22Rv1 (cell line): ENCODE results near the gene PDP2.

Experiments used
- ZFX ChIP-seq: fragments of 450-650 bp; IDR thresholded peaks from 2 replicates; pipeline ENCODE4 v1.6.1; 2017; ENCODE audit warnings: antibody characterized with exemption, borderline replicate concordance
- TF ChIP-seq, protein P1 (sequence below): fragments of 450-650 bp; IDR thresholded peaks from 2 replicates; pipeline ENCODE4 v1.5.1; 2017; ENCODE audit warnings: mild to moderate bottlenecking

DNA sequence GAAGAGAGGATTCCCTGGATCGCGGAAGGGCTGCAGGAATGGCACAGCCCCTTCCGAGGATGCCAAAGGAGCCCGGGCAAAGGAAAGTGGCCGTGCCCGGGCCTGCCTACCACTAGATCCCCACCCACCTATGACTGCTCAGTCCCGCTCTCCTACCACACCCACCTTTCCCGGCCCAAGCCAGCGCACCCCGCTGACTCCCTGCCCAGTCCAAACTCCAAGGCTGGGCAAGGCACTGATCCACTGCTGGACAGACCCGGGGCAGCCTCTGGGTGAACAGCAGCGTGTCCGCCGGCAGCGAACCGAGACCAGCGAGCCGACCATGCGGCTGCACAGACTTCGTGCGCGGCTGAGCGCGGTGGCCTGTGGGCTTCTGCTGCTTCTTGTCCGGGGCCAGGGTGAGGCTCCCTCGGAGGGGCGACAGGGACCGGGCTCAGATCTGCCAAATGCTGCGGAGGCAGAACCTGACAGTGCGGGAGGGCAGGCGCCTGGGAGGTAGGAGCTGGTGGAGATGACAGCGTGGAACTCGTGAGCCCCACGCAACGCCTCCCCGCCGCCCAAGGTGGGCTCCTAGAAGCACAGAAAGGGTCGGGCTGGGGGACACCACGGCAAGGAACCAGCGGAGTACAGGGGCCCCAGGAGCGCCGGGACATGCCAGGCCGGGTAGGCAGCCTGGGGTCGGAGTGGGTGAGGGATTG lies 55.1 kb downstream of the PDP2 start, which contains the start of gene CES2:
- TF ChIP-seq, protein P1, sequence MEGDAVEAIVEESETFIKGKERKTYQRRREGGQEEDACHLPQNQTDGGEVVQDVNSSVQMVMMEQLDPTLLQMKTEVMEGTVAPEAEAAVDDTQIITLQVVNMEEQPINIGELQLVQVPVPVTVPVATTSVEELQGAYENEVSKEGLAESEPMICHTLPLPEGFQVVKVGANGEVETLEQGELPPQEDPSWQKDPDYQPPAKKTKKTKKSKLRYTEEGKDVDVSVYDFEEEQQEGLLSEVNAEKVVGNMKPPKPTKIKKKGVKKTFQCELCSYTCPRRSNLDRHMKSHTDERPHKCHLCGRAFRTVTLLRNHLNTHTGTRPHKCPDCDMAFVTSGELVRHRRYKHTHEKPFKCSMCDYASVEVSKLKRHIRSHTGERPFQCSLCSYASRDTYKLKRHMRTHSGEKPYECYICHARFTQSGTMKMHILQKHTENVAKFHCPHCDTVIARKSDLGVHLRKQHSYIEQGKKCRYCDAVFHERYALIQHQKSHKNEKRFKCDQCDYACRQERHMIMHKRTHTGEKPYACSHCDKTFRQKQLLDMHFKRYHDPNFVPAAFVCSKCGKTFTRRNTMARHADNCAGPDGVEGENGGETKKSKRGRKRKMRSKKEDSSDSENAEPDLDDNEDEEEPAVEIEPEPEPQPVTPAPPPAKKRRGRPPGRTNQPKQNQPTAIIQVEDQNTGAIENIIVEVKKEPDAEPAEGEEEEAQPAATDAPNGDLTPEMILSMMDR: no peak
- no peak for TF ChIP-seq ZFX
